HEK293 (cell line): Measurements from ENCODE around the gene C17orf67.

Source experiments
- CTCF ChIA-PET: fragments of 350-600 bp; formaldehyde crosslinking; extraction: SDS; loops from one replicate; lab custom pipeline; 2021; ENCODE audit warnings: antibody characterized with exemption; lab: Yijun Ruan, JAX
- POLR2A ChIA-PET: fragments of 300-600 bp; formaldehyde crosslinking; extraction: SDS; loops from one replicate; lab custom pipeline; 2020; ENCODE audit warnings: antibody characterized with exemption, inconsistent platforms; lab: Yijun Ruan, JAX
- H3K27ac ChIP-seq: fragments of 200-500 bp; sonication (Bioruptor generic); 2 replicates; pipeline ENCODE4 v1.5.1; 2014; ENCODE audit warnings: low read depth, low read length, control low read depth, inconsistent platforms; ENCODE audit errors: extremely low read depth
- H3K36me3 ChIP-seq, 2 experiments: fragments of 200-500 bp in 1 of 2; sonication (Bioruptor generic) in 1 of 2; 1 replicate in 1 of 2; 2 replicates in 1 of 2; pipeline ENCODE4 v1.5.1; 2014 to 2017; ENCODE audit warnings: inconsistent platforms in 2 of 2, low read length in 2 of 2; ENCODE audit not compliant: control insufficient read depth in 2 of 2, insufficient read depth in 1 of 2
- H3K4me1 ChIP-seq: fragments of 200-500 bp; sonication (Bioruptor generic); 2 replicates; pipeline ENCODE4 v1.5.1; 2014; ENCODE audit warnings: mild to moderate bottlenecking, low read length, inconsistent platforms; ENCODE audit not compliant: control insufficient read depth, insufficient read depth
- H3K4me3 ChIP-seq: 2 replicates; pipeline ENCODE4 v1.5.1; 2011; ENCODE audit warnings: low read depth, mild to moderate bottlenecking, control low read depth, low read length, moderate library complexity
- H3K9me3 ChIP-seq: fragments of 200-500 bp; sonication (Bioruptor generic); 2 replicates; pipeline ENCODE4 v1.5.1; 2014; ENCODE audit warnings: low read depth, low read length, inconsistent platforms; ENCODE audit not compliant: control insufficient read depth, insufficient read depth
- AEBP2 ChIP-seq: fragments of 450-650 bp; formaldehyde crosslinking; IDR thresholded peaks from 2 replicates; pipeline ENCODE4 v1.5.1; 2016; ENCODE audit warnings: missing biosample characterization, missing genetic modification characterization, borderline replicate concordance
- BCL6B ChIP-seq: fragments of 450-650 bp; formaldehyde crosslinking; IDR thresholded peaks from 2 replicates; pipeline ENCODE4 v1.5.1; 2017; ENCODE audit warnings: missing biosample characterization, missing genetic modification characterization
- KLF1 ChIP-seq: fragments of 450-650 bp; formaldehyde crosslinking; IDR thresholded peaks from 2 replicates; pipeline ENCODE4 v1.5.1; 2016; ENCODE audit warnings: missing biosample characterization, missing genetic modification characterization
- SP3 ChIP-seq: fragments of 450-650 bp; formaldehyde crosslinking; IDR thresholded peaks from 2 replicates; pipeline ENCODE4 v1.5.1; 2016; ENCODE audit warnings: missing biosample characterization, missing genetic modification characterization
- ZBTB20 ChIP-seq: fragments of 450-650 bp; formaldehyde crosslinking; IDR thresholded peaks from 2 replicates; pipeline ENCODE4 v1.5.1; 2016; ENCODE audit warnings: missing biosample characterization, missing genetic modification characterization
- ZBTB44 ChIP-seq: fragments of 450-650 bp; IDR thresholded peaks from 2 replicates; pipeline ENCODE4 v1.5.1; 2018; ENCODE audit warnings: missing biosample characterization, mild to moderate bottlenecking, missing genetic modification characterization
- ZNF112 ChIP-seq: fragments of 450-650 bp; formaldehyde crosslinking; IDR thresholded peaks from 2 replicates; pipeline ENCODE4 v1.5.0; 2017; ENCODE audit warnings: missing biosample characterization, missing genetic modification characterization
- ZNF121 ChIP-seq: fragments of 450-650 bp; formaldehyde crosslinking; IDR thresholded peaks from 2 replicates; pipeline ENCODE4 v1.5.1; 2016; ENCODE audit warnings: missing biosample characterization, missing genetic modification characterization
- ZNF169 ChIP-seq: fragments of 450-650 bp; formaldehyde crosslinking; IDR thresholded peaks from 2 replicates; pipeline ENCODE4 v1.5.1; 2016; ENCODE audit warnings: missing biosample characterization, missing genetic modification characterization
- ZNF239 ChIP-seq: fragments of 450-650 bp; formaldehyde crosslinking; IDR thresholded peaks from 2 replicates; pipeline ENCODE4 v1.5.1; 2016; ENCODE audit warnings: missing biosample characterization, missing genetic modification characterization
- ZNF324 ChIP-seq: fragments of 450-650 bp; formaldehyde crosslinking; IDR thresholded peaks from 2 replicates; pipeline ENCODE4 v1.5.1; 2016; ENCODE audit warnings: missing biosample characterization, missing genetic modification characterization
- ZNF391 ChIP-seq: fragments of 450-650 bp; formaldehyde crosslinking; IDR thresholded peaks from 2 replicates; pipeline ENCODE4 v1.5.1; 2016; ENCODE audit warnings: low read depth, missing biosample characterization, missing genetic modification characterization, borderline replicate concordance
- ZNF398 ChIP-seq: fragments of 450-650 bp; formaldehyde crosslinking; IDR thresholded peaks from 2 replicates; pipeline ENCODE4 v1.5.1; 2017; ENCODE audit warnings: missing biosample characterization, missing genetic modification characterization
- ZNF548 ChIP-seq: fragments of 450-650 bp; formaldehyde crosslinking; IDR thresholded peaks from 2 replicates; pipeline ENCODE4 v1.5.1; 2016; ENCODE audit warnings: missing biosample characterization, missing genetic modification characterization
- ZNF558 ChIP-seq: fragments of 450-650 bp; formaldehyde crosslinking; IDR thresholded peaks from 2 replicates; pipeline ENCODE4 v1.5.1; 2016; ENCODE audit warnings: missing biosample characterization, missing genetic modification characterization
- ZNF639 ChIP-seq: fragments of 450-650 bp; formaldehyde crosslinking; IDR thresholded peaks from 2 replicates; pipeline ENCODE4 v1.5.1; 2016; ENCODE audit warnings: missing biosample characterization, missing genetic modification characterization
- ZNF654 ChIP-seq: fragments of 450-650 bp; formaldehyde crosslinking; IDR thresholded peaks from 2 replicates; pipeline ENCODE4 v1.5.1; 2016; ENCODE audit warnings: low read depth, missing biosample characterization, missing genetic modification characterization
- ZNF658 ChIP-seq: fragments of 450-650 bp; formaldehyde crosslinking; IDR thresholded peaks from 2 replicates; pipeline ENCODE4; 2016; ENCODE audit warnings: missing biosample characterization, missing genetic modification characterization
- TF ChIP-seq, protein P1 (sequence below): fragments of 450-650 bp; formaldehyde crosslinking; IDR thresholded peaks from 2 replicates; pipeline ENCODE4 v1.5.1; 2016; ENCODE audit warnings: missing biosample characterization, missing genetic modification characterization
- TF ChIP-seq, protein P2 (sequence below): sonication (generic); formaldehyde crosslinking; IDR thresholded peaks from 2 replicates; pipeline ENCODE4 v1.8.1; 2022; ENCODE audit warnings: mild to moderate bottlenecking, moderate library complexity, missing genetic modification reagents

The C17orf67 gene

DNA sequence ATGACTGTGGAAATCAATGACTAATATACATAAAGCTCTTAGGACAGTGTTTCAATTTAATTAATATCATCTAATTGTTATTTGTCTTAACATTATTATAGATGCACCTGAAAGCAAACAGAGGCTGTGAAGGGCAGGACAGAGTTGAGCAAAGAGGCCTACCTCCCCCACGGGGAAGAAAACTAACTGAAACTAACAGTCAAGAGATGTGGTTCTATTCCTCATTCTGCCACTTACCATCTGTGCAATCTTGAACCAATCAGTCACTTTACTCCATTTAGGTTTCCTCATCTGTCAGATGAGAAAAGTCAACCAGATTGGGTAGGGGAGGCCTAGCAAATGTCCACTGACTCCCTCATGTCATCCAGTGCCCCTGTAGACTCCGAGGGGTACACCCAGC lies 59.1 kb downstream of the C17orf67 start:
- Histone ChIP-seq H3K4me3 (no peak overlapping the region), H3K9me3 (no peaks in the 10 kb centered on the region), H3K36me3 (no peaks in the 10 kb centered on the region), H3K27ac (no peak overlapping the region), H3K4me1 (no peaks in the 10 kb centered on the region; the same call in 1 of the 2 replicates)
- CTCF ChIA-PET: interaction anchor here (0.8 to 0.9 kb wide), 2 partner anchors 45 to 56 kb away, joined by 4 read pairs; no protein-coding TSS in a partner anchor
- TF ChIP-seq ZNF169 (tag by site-specific recombination): no peak
- no peak for TF ChIP-seq BCL6B (tag by site-specific recombination)
- no peak for TF ChIP-seq ZNF239 (tag by site-specific recombination)
- TF ChIP-seq ZNF398 (tag by site-specific recombination): no peak
- TF ChIP-seq KLF1 (tag by site-specific recombination): no peak
- POLR2A ChIA-PET: no interaction called here

DNA sequence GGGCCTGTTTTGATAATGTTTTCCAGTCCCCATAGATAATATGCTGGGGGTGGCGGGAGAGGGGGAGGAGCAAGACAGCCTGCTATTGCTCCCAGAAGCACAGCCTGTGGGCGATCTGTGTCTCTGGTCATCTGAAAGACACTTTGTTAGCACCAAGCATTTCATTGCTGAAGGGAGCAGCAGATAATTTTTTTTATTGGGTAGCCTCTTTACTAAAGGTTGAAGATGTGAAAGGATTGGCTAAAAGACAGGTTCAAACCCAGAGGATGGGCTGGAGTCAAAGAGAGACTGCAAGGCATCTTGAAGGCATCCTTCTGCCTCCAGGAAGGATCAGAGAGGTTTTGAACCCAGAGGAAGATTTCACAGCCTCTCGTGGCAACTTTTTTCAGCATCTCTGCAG lies 60.6 kb downstream of the C17orf67 start:
- no peak for TF ChIP-seq ZNF654 (tag by site-specific recombination)
- TF ChIP-seq, protein P1, sequence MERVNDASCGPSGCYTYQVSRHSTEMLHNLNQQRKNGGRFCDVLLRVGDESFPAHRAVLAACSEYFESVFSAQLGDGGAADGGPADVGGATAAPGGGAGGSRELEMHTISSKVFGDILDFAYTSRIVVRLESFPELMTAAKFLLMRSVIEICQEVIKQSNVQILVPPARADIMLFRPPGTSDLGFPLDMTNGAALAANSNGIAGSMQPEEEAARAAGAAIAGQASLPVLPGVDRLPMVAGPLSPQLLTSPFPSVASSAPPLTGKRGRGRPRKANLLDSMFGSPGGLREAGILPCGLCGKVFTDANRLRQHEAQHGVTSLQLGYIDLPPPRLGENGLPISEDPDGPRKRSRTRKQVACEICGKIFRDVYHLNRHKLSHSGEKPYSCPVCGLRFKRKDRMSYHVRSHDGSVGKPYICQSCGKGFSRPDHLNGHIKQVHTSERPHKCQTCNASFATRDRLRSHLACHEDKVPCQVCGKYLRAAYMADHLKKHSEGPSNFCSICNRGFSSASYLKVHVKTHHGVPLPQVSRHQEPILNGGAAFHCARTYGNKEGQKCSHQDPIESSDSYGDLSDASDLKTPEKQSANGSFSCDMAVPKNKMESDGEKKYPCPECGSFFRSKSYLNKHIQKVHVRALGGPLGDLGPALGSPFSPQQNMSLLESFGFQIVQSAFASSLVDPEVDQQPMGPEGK (tag by site-specific recombination): no peak
- no peak for TF ChIP-seq ZNF121 (tag by site-specific recombination)
- TF ChIP-seq ZNF112 (tag by site-specific recombination): no peak
- TF ChIP-seq ZNF558 (tag by site-specific recombination): no peak
- ChIA-PET CTCF (interaction anchor here (1.6 to 4.1 kb wide), 2 partner anchors 8 to 57 kb away, joined by 4 to 28 read pairs; no protein-coding TSS in a partner anchor), POLR2A (no interaction called here)
- Histone ChIP-seq H3K27ac (no peak overlapping the region), H3K36me3 (no peaks in the 10 kb centered on the region), H3K4me3 (no peak overlapping the region), H3K9me3 (no peaks in the 10 kb centered on the region), H3K4me1 (no peaks in the 10 kb centered on the region)

DNA sequence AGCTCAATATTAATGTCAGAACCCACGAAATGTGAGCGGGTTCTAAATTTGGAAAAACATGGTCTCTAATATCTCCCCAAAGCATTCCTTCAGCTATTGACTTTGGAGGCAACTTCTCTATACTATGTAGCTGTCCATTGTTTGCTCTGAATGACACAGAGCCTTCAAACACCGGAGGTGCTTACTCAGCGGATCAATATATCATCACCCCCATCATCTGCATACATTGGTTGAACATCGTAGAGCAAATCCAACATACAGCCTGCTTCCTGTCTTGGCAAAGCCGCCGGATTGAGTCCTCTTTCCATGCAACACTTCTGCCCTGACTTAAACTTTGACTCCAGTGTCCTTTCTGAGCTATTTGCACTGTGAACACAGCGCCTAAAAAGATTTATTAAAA lies 61.3 kb downstream of the C17orf67 start:
- H3K4me1 ChIP-seq: no peaks in the 10 kb centered on the region
- H3K36me3 ChIP-seq: no peaks in the 10 kb centered on the region
- H3K4me3 ChIP-seq: no peak overlapping the region
- H3K9me3 ChIP-seq: no peaks in the 10 kb centered on the region
- ChIA-PET CTCF (interaction anchor here (0.8 to 4.1 kb wide), 4 partner anchors 8 to 128 kb away, joined by 3 to 28 read pairs (median 4); no protein-coding TSS in a partner anchor), POLR2A (no interaction called here)
- no peak overlapping the region for H3K27ac ChIP-seq
- TF ChIP-seq ZNF391 (tag by site-specific recombination) (no peak), ZNF324 (tag by site-specific recombination) (no peak), ZBTB20 (tag by site-specific recombination) (no peak), SP3 (tag by site-specific recombination) (no peak), AEBP2 (no peak), ZBTB44 (tag by site-specific recombination) (no peak), ZNF112 (tag by site-specific recombination) (no peak), ZNF639 (tag by site-specific recombination) (no peak), ZNF658 (tag by site-specific recombination) (no peak), ZNF548 (no peak)
- TF ChIP-seq, protein P2, sequence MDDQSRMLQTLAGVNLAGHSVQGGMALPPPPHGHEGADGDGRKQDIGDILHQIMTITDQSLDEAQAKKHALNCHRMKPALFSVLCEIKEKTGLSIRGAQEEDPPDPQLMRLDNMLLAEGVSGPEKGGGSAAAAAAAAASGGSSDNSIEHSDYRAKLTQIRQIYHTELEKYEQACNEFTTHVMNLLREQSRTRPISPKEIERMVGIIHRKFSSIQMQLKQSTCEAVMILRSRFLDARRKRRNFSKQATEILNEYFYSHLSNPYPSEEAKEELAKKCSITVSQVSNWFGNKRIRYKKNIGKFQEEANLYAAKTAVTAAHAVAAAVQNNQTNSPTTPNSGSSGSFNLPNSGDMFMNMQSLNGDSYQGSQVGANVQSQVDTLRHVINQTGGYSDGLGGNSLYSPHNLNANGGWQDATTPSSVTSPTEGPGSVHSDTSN (CRISPR knock-in tag): no peak
